Hematopoietic multipotent progenitor cell treated with erythropoietin and hydrocortisone succinate and interleukin-3 and kit ligand, for 6 days (in vitro differentiated cells): Measurements from ENCODE around the gene HOXD12.

Source experiments
- DNase-seq: peaks from one replicate; pipeline ENCODE4 v3.0.0-alpha.2; 2015

Gene HOXD12

GRCh38 chr2:176151442-176152287, 52.1 kb downstream of the HOXD12 start, which contains the start of gene HOXD4:
Gene HOXD4, plus strand, starts transcription at chr2:176151550. Its CDS starts 84 bp downstream, at chr2:176151634.
- DNase-seq, result no peak
